CD1c-positive myeloid dendritic cell (primary cell): ENCODE measurements around the gene CORO2A.

ENCODE experiments used
- DNase-seq: peaks from one replicate; pipeline ENCODE4 v3.0.0-alpha.2; 2016; ENCODE audit errors: extremely low spot score

CORO2A gene, protein sequence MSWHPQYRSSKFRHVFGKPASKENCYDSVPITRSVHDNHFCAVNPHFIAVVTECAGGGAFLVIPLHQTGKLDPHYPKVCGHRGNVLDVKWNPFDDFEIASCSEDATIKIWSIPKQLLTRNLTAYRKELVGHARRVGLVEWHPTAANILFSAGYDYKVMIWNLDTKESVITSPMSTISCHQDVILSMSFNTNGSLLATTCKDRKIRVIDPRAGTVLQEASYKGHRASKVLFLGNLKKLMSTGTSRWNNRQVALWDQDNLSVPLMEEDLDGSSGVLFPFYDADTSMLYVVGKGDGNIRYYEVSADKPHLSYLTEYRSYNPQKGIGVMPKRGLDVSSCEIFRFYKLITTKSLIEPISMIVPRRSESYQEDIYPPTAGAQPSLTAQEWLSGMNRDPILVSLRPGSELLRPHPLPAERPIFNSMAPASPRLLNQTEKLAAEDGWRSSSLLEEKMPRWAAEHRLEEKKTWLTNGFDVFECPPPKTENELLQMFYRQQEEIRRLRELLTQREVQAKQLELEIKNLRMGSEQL

GRCh38 chr9:98192503-98193335 lies at the start of gene CORO2A:
Gene CORO2A, minus strand, starts transcription at chr9:98192637. Its CDS starts 34,977 bp downstream, at chr9:98157660.
- peak; percentile 86 for DNase-seq

DNA sequence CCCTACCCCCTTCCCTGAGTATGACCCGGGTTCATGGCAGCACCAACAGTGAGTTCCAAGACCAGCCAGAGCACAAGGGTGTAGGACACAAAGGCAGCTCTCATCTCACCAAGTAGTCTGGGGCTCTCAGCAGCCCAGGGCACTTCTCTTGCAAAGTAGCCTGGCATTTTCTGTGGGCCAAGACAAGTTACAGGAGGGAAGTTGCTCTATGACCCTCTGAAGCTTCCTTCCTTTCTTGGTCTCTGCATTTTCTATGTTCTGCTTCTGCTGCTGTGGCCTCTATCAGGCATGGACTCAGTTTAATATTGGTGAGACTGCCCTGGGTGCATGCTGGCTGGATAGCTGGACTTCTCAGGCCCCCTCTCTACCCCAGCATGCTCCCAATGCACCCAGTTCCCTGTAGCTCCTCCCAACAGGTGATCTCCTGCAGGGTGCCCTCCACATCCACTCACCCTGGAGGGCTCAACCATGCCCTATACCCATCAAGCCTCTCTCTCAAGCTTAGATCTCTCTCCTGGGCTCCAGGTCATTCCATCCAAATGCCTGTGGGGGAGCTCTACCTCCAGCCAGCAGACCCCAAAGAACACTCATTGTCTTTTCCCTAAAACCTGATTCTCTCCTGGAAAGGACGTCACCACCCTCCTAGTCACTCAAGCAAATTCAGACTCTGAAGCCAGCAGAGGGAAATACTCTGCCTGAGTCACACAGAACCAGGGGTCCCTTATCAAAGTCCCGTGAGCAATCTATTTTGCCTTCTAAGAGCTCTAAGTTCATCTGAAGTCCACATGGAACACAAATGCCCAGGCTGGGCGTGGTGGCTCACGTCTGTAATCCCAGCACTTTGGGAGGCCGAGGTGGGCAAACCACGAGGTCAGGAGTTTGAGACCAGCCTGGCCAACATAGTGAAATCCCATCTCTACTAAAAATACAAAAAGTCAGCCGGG lies 49.2 kb upstream of the CORO2A start:
- DNase-seq = peak; percentile 43

DNA sequence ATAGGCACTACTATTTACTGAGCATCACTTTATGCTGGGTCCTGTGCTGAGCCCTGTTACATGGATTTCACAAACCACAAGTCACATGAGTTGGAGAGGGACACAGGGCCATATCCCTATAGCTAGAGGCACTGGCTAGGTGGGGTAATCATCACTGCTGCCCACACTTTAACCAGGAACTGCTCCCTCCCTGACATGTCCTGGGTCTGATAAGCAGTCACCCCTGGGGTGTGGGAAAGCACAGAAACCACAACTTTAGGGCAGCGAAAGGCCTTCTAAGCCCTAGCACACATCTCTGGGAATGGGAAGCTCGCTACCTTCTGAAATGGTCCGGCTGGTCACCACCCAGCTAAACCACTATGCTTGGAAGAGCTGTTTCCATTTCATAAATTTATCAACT lies 48.0 kb upstream of the CORO2A start:
- DNase-seq = peak; percentile 78

DNA sequence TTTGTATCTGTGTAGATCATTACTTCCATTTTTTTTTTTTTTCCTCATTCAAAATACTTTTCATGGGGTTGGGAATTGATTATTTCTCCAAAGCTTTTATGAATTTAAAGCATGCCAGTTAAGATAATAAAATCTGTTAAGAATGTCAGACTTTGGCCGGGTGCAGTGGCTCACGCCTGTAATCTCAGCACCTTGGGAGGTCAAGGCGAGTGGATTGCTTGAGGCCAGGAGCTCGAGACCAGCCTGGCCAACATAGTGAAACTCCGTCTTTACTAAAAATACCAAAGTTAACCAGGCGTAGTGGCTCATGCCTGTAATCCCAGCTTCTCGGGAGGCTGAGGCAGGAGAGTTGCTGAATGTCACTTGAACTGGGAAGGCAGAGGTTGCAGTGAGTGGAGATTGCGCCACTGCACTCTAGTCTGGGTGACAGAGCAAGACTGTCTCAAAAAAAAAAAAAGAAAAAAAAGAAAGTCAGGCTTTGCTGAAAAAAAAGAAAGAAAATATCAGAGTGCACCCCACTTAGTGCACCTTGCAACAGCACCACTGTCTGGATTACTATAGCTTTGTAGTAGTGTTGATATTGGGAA lies 44.6 kb upstream of the CORO2A start:
- peak; percentile 26 for DNase-seq

GRCh38 chr9:98235126-98235525 lies 42.7 kb upstream of the CORO2A start:
- no peak for DNase-seq

DNA sequence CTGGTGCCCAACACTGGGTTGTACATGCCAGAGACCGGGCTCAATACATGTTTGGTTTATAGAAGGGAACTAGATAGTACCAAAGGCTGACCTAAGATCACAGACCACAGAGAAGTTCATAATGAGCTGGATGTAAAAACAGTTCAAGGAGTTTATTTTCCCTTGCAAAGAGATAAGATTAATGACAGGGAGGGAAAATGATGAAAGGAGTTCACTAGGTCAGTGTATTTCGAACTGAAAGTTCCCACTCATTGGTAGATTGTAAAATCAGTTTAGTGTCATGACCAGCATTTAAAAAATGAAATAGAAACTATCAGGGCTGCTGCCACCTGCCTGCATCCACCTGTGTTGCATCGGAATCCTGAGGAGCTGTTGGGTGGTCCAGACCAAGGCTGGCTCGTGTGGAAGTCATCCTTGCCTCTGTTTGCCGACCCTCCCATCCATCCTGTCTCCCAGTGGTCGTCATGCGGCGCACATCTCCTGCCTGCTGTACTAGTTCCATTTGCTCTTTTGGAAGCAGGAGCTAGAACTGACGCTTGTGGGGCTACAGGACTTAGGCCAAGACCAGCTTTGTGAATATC lies 41.9 kb upstream of the CORO2A start:
- no peak for DNase-seq

GRCh38 chr9:98232926-98233325 lies 40.5 kb upstream of the CORO2A start:
- DNase-seq = no peak

DNA sequence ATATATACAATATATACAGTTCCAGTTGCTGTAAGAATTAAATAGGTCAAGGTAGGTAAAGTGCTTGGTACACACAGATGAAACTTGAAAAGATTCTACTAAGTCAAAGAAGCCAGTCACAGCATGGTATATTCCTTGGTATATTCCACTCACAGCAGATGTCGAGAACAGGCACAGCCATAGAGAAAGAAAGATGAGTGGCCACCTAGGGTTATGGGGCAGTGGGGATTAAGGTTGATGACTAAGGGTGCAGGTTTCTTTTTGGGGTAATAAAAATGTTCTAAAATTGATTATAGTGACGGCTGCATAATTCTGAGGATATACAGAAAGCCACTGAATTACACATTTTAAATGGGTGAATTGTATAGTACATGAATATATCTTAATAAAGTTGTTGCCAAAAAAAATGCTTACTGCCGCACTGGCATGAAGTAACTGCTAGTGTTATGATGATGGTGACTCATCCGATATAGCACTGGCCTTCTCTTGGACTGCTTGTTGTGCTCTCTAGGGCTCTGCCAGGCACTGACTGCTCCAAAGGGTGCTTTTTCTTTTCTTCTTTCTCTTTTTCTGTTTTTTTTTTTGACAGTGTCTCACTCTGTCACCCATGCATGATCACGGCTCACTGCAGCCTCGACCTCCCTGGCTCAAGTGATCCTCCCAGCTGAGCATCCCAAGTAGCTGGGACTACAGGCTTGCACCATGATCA lies 39.5 kb upstream of the CORO2A start:
- DNase-seq = no peak

GRCh38 chr9:98230789-98231188 lies 38.4 kb upstream of the CORO2A start:
- no peak for DNase-seq

DNA sequence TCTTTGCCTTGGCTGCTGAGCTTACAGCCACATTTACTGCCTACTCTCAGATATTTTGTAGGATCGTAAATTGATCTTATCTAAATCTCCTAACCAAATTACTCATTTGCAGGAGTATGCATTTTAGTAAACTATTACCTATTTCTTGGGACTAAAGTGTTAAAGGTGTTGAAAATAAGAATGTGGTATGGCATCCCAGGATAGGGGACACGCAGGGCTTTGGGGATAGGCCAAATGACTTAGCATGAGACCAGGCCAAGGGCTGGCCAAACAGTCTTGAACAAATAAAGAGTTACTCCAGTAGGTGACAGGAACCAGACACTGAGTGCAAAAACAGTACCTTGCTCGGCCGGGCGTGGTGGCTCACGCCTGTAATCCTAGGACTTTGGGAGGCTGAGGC lies 37.9 kb upstream of the CORO2A start:
- no peak for DNase-seq

- DNase-seq = no peak
Measured at GRCh38 chr9:98229620-98230019, 37.2 kb upstream of the CORO2A start.

DNA sequence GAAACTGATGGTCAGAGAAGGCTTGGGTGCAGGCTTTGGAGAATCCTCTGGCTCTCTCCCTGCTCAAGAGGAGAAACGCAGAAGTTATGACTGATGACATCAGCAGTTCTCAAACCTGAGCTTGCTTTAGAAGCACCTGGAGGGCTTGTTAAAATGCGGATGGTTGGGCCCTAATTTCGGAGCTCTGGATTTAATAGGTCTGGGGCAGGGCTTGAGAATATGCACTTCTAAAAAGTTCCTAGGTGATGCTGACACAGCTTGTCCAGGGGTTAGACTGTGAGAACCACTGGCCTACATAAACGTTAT lies 36.6 kb upstream of the CORO2A start:
- no peak for DNase-seq

DNA sequence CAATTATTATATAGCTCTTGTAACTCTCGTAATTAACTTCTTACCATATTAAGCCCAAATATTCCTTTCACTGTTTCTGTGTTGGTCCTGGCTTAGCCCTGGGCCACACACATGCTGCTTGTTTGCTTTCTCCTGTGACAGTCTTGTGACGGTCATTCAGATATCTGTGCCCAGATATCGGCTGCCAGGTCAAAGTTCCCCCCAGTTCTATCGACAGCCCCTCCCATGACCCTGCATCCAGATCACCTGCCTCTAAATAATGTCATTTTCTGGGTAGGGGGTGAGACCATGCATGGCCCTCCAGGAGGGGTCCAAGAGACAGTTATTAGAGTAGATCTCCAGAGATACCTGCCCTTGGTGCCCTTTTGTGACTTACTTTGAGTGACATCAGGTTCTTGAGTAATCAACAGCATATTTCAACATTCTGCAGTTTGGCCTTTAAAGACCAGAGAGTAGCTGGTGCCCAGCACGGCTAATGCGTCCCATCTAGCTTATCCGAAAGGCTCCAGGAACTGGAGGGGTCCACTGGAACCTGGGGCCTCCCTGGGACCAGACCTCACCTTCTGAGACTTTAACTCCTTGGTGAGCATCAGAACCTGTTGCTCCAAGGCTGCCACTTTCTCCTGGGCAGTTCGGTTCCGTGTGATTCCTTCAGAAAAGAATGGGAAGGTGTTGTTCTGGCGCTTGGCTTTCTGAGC lies 36.1 kb upstream of the CORO2A start:
- DNase-seq = no peak

- DNase-seq = no peak
Measured at GRCh38 chr9:98227883-98228282, 35.4 kb upstream of the CORO2A start.

GRCh38 chr9:98226957-98227356 lies 34.5 kb upstream of the CORO2A start:
- DNase-seq = no peak

DNA sequence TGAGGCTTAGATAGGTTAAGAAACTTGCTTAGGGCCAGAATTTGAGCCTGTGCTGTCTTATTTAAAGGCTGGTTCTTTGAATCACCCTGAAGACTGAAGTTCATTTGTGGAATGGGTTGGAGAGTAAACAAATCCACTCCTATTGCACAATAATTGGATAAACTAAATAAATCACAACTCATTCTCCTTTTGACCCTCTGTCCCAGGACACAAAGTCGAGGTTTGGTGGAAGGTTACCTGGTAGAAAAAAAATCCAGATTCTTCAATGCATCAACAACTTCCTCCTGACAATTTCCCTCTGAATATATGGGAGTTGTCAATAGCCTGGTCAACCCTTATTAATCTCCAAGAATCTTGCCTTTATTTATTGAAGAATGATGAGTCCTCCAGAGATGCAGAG lies 34.1 kb upstream of the CORO2A start:
- DNase-seq = no peak

- no peak for DNase-seq
Measured at GRCh38 chr9:98225015-98225442, 32.6 kb upstream of the CORO2A start.

- no peak for DNase-seq
Measured at GRCh38 chr9:98222885-98223691, 30.7 kb upstream of the CORO2A start.

GRCh38 chr9:98220911-98221310 lies 28.5 kb upstream of the CORO2A start:
- no peak for DNase-seq
